GM20000 (cell line): ENCODE results near the gene SYT13.

Experiments used
- DNase-seq: peaks from one replicate; pipeline ENCODE4 v3.0.0; 2012; ENCODE audit warnings: low spot score
- TF ChIP-seq, protein P1 (sequence below): IDR thresholded peaks from 2 replicates; pipeline ENCODE4 v1.5.1; 2012; ENCODE audit warnings: mild to moderate bottlenecking, control low read depth; ENCODE audit errors: extremely low read depth, missing control alignments

SYT13 gene

DNA sequence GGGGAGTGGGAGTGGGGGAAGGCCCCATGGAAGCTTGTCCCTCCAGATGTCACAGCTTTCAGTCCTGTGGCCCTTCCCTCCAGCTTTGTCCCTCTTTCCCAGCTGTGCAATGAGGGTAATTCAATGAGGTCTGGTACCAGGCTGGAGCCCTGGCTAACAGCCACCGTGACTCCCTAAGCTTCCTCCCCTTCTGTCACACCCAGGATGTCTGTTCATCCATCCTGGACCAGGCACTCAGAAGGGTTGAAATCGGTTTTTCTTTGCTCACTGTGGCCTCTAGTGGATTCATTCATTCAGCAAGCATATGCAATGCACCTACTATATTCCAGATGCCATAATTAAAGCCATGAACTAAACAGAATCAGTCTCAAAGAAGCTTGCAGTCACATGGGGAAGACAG lies 38.7 kb downstream of the SYT13 start:
- DNase-seq: no peak

DNA sequence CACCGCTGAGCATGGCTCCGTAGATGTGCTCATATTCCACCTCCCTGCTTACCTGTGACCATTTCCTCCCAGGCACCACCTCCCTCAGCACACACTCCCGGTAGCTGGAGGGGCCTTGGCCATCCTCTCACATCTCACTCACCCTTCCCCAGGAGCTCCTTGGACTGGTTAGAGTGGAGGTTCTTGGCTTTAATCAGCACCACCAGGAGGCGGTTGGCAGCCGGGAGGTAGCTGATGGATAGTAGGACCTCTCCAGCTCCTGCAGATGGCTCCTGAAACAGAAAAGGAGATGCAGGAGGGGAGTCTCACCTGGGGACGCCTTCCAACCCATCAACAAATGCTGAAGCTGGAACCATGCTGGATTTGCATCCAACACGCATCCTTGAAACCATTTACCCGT lies 39.9 kb downstream of the SYT13 start:
- no peak for DNase-seq
- TF ChIP-seq, protein P1, sequence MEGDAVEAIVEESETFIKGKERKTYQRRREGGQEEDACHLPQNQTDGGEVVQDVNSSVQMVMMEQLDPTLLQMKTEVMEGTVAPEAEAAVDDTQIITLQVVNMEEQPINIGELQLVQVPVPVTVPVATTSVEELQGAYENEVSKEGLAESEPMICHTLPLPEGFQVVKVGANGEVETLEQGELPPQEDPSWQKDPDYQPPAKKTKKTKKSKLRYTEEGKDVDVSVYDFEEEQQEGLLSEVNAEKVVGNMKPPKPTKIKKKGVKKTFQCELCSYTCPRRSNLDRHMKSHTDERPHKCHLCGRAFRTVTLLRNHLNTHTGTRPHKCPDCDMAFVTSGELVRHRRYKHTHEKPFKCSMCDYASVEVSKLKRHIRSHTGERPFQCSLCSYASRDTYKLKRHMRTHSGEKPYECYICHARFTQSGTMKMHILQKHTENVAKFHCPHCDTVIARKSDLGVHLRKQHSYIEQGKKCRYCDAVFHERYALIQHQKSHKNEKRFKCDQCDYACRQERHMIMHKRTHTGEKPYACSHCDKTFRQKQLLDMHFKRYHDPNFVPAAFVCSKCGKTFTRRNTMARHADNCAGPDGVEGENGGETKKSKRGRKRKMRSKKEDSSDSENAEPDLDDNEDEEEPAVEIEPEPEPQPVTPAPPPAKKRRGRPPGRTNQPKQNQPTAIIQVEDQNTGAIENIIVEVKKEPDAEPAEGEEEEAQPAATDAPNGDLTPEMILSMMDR: no peak

More for the DNA sequence above, 38.7 kb downstream of the SYT13 start:
- TF ChIP-seq, protein P1: no peak

DNA sequence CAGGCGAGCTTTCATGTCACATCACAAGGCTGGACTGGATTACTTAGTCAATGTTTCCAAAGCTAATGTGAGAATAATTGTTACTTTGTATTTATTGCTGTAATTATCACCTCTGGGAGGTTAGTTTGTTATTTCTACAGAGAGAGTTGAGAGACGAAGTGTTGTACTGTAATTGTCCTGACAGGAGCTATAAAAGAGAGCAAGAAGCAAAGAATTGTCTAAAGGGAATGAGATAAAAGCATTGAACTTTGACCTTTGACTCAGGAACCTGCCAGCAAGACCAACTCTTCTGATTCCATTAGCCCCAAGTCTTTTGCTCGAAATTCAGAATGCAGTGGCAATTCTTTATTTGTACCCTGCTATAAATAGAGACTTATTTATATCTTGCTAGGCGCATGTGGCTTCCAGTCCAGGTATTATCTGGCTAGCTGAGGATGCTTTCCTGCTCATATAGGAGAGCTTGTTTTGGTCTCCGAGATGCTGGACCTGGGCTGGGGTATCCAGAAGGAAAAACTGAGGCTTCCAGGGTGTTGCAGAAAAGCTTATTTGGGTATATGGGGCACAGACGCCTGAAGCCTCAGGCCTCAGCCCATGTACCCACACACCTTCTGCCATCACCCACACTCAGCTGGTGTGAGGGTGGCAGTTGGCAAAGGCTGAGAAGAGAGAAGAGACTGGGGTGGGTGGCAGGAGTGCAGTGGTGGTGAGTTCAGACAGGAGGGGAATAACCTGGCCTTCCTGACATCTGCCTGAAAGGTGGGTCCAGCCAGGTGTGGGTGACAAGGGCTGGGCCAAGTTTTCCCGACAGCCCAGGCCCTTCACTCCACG lies 40.7 kb downstream of the SYT13 start:
- TF ChIP-seq, protein P1: no peak
- no peak for DNase-seq

- TF ChIP-seq, protein P1: no peak
- DNase-seq: no peak
Measured at GRCh38 chr11:45243967-45244366, 42.2 kb downstream of the SYT13 start.

GRCh38 chr11:45239733-45240132 lies 46.4 kb downstream of the SYT13 start:
- TF ChIP-seq, protein P1: no peak

GRCh38 chr11:45238724-45239123 lies 47.4 kb downstream of the SYT13 start:
- TF ChIP-seq, protein P1: no peak
- no peak for DNase-seq

More at GRCh38 chr11:45239733-45240132, 46.4 kb downstream of the SYT13 start:
- no peak for DNase-seq

DNA sequence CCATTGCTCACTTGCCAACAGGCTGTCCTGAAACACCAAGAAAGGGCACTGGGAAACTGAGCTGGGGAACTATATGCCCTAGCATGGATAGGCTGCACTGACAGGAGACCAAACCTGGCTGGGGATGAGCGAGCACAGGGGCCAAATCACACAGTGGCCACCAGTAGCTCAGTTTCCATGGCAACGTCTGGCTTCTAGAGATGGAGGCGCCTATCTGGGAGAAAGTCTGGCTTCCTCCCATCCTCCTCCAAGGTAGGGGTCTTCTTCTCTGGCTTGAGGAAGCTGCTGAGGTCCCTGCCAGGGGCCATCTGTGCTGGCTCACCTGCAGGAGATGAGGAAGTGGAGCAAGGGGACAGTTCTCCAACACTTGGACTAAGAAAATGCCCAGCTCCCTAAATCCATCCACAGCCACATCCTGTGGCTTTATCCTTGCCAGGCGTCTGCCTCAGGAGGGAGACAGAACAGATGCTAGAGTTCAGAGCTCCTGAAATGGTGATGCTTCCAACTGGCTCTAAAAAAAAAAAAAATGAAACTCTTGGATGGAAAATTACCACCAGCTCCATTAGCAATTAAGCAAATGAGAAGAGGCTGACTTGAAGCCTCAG lies 48.3 kb downstream of the SYT13 start:
- DNase-seq: no peak
- TF ChIP-seq, protein P1: no peak
